Measurements from ENCODE around the gene LBX2. TPM values are rescaled to one million over a fixed set of nuclear protein-coding genes. Genes with fewer than 3 reads are reported as not detected.
A peak's percentile ranks its signal among the peaks of the same experiment; 100 is the strongest.

The LBX2 gene
- total and polyA plus RNA-seq, 2 of the 4 experiments (the other 2 are of a cell fraction) = 0.18 to 0.62 TPM

GRCh38 chr2:74474899-74475298 is 24.5 kb downstream of the LBX2 start:
- no peak overlapping the region for H3K9ac ChIP-seq (ENCODE audit: low read depth, low read length)
- peaks cover 26% of the 10 kb centered on the region for H3K36me3 ChIP-seq (ENCODE audit: control insufficient read depth, insufficient read depth, low read length)
- no peak overlapping the region for H2BK5ac ChIP-seq (ENCODE audit: low read depth, low read length, poor library complexity, severe bottlenecking)
- H3K4me3 ChIP-seq (ENCODE audit: insufficient read depth, low read depth, low read length) = no peak overlapping the region
- no peaks in the 10 kb centered on the region for H4K20me1 ChIP-seq (ENCODE audit: insufficient read depth, low read length)
- no peak overlapping the region for H3K27ac ChIP-seq (ENCODE audit: insufficient read depth, low read length)
- intact Hi-C loops (cut with micrococcal nuclease) (no loop called here), in situ Hi-C loops (cut with MboI; ENCODE audit: low sequenced_read_pairs) (loop anchor here (25.0 kb wide), 1 partner anchor 387 kb away; no protein-coding TSS in a partner anchor), dilution Hi-C loops (cut with HindIII; ENCODE audit: low sequenced_read_pairs, unreplicated experiment) (no loop called here)
- no peak overlapping the region for H2AK5ac ChIP-seq (ENCODE audit: low read depth, low read length)
- no peak for ATAC-seq (ENCODE audit: low read depth)
- ChIA-PET POLR2A (ENCODE audit: unreplicated experiment) (no interaction called here), CTCF (no interaction called here)
- no peak overlapping the region for H3K14ac ChIP-seq (replicated peaks; ENCODE audit: low read depth, low read length)
- peaks cover 4% of the 10 kb centered on the region; the same call in 1 of the 2 replicates for H3K4me1 ChIP-seq (ENCODE audit: control insufficient read depth, insufficient read depth, low read length)
- no peak overlapping the region for H2BK15ac ChIP-seq (ENCODE audit: low read depth, low read length)
- BruUV-seq (replicated peaks) = no TSS peak
- no peaks in the 10 kb centered on the region for H3K27me3 ChIP-seq (ENCODE audit: control insufficient read depth, insufficient read depth, low read length)
- H2AK9ac ChIP-seq (replicated peaks; ENCODE audit: low read depth, low read length, poor library complexity) = peak overlapping the region; percentile 55
- H3K9me1 ChIP-seq (ENCODE audit: insufficient read depth, low read length) = peaks cover 4% of the 10 kb centered on the region; the same call in 1 of the 2 replicates
- no peak overlapping the region for H2BK20ac ChIP-seq (ENCODE audit: low read depth, low read length)
- H3K9me3 ChIP-seq (ENCODE audit: control insufficient read depth, insufficient read depth, low read length) = no peaks in the 10 kb centered on the region
- no peak overlapping the region for H3K18ac ChIP-seq (ENCODE audit: low read depth, low read length)
- H3K79me1 ChIP-seq (ENCODE audit: low read depth in 1 of 2, low read length in 2 of 2) = peaks cover 3 to 48% of the 10 kb centered on the region in 2 experiments; a peak in 3 of 4 replicates
- H2AFZ ChIP-seq (replicated peaks; ENCODE audit: low read length, poor library complexity) = peak overlapping the region; percentile 11
- no peak overlapping the region for H2BK120ac ChIP-seq (ENCODE audit: low read depth, low read length)
- H4K5ac ChIP-seq (ENCODE audit: low read depth, low read length) = no peak overlapping the region
- H3K4me2 ChIP-seq (ENCODE audit: low read depth, low read length) = no peak overlapping the region
- no peak overlapping the region for H3K23ac ChIP-seq (ENCODE audit: low read depth, low read length)
- TF ChIP-seq CTCF (conservative IDR thresholded peaks at IDR 0.05; ENCODE audit: low read depth, low read length) (peak; percentile 26; the same call in 1 of the 2 replicates), MXI1 (IDR thresholded peaks at IDR 0.05; ENCODE audit: borderline replicate concordance, low read depth, low read length) (no peak)
- no peak overlapping the region for H4K91ac ChIP-seq (ENCODE audit: insufficient read depth, low read depth, low read length)
- no peak for DNase-seq
- no peak overlapping the region for H3K56ac ChIP-seq (ENCODE audit: extremely low read depth, insufficient read depth, low read length)
- H3K4ac ChIP-seq (ENCODE audit: low read depth, low read length) = no peak overlapping the region
- WGBS, 2 experiments (ENCODE audit: extremely low coverage in 2 of 2, insufficient read length in 1 of 2) = 68% methylated on average over 2 of the region's 5 CpGs; no CpG with 5 or more reads in 1 of the 2 experiments
- no peak overlapping the region for H4K8ac ChIP-seq (ENCODE audit: low read depth in 2 of 2, low read length in 2 of 2)
